B cell (primary cell): ENCODE data around the gene AGAP1. TPM values are rescaled to one million over a fixed set of nuclear protein-coding genes. Genes with fewer than 3 reads are reported as not detected.

Source experiments
- ATAC-seq: fragments of 200-7000 bp; cut with Tn5 transposase; one replicate; pipeline ENCODE4 v1.10.0; 2021; ENCODE audit warnings: low read depth, mild to moderate bottlenecking, moderate number of reproducible peaks, moderate library complexity
- CTCF ChIA-PET: fragments of 350-600 bp; sonication (Branson Sonifier 250); formaldehyde crosslinking; loops from one replicate; lab custom pipeline; 2021; ENCODE audit warnings: antibody characterized with exemption, inconsistent platforms; lab: Charles Lee
- POLR2A ChIA-PET: fragments of 350-600 bp; sonication (Branson Sonifier 250); formaldehyde crosslinking; loops from one replicate; lab custom pipeline; 2021; ENCODE audit warnings: antibody characterized with exemption; lab: Charles Lee
- DNase-seq: peaks from one replicate; pipeline ENCODE4 v3.0.0; 2013
- H2AFZ ChIP-seq: 2 replicates; pipeline ENCODE4 v1.6.1; 2012; ENCODE audit warnings: mild to moderate bottlenecking, low read depth, low read length; ENCODE audit not compliant: insufficient read depth, poor library complexity, severe bottlenecking
- H3K27ac ChIP-seq, 2 donors: 1 replicate in 1 of 2; 2 replicates in 1 of 2; pipeline ENCODE4 v1.5.1; 2012 to 2013; ENCODE audit warnings: low read length in 2 of 2, mild to moderate bottlenecking in 2 of 2, moderate library complexity in 1 of 2
- H3K27me3 ChIP-seq, 4 experiments: fragments of 200-600 bp in 1 of 4; sonication (generic) in 1 of 4; replicated peaks in 1 of 4; 1 replicate in 2 of 4; 2 replicates in 2 of 4; pipeline versions ENCODE4 v1.6.1 to v1.7.0; 2013 to 2016; ENCODE audit warnings: low read length in 3 of 4, mild to moderate bottlenecking in 2 of 4, mixed read lengths in 1 of 4, moderate library complexity in 1 of 4; ENCODE audit not compliant: insufficient read depth in 4 of 4, control insufficient read depth in 3 of 4; ENCODE audit errors: control extremely low read depth in 1 of 4
- H3K36me3 ChIP-seq, 2 experiments: replicated peaks in 1 of 2; 1 replicate in 1 of 2; 2 replicates in 1 of 2; pipeline versions ENCODE4 v1.6.1 to v1.7.1; 2013; ENCODE audit warnings: low read length in 1 of 2; ENCODE audit not compliant: insufficient read depth in 2 of 2, control insufficient read depth in 1 of 2; ENCODE audit errors: control extremely low read depth in 1 of 2, extremely low read depth in 1 of 2
- H3K4me1 ChIP-seq, 2 donors: fragments of 200-600 bp in 1 of 2; sonication (generic) in 1 of 2; 1 replicate in 1 of 2; 2 replicates in 1 of 2; pipeline versions ENCODE4 v1.5.1 to v1.6.1; 2013 to 2017; ENCODE audit warnings: low read length in 2 of 2; ENCODE audit not compliant: control insufficient read depth in 2 of 2, insufficient read depth in 2 of 2
- H3K4me2 ChIP-seq: replicated peaks from 2 replicates; pipeline ENCODE3; 2012; ENCODE audit warnings: mild to moderate bottlenecking, low read depth, low read length; ENCODE audit not compliant: poor library complexity, severe bottlenecking
- H3K4me3 ChIP-seq, 5 experiments: fragments of 200-600 bp in 1 of 5; sonication (generic) in 1 of 5; 1 replicate in 3 of 5; 2 replicates in 2 of 5; pipeline versions ENCODE4 v1.5.1 to v1.7.0; 2011 to 2016; ENCODE audit warnings: low read length in 4 of 5, mild to moderate bottlenecking in 4 of 5, low read depth in 2 of 5, control low read depth in 1 of 5, moderate library complexity in 1 of 5; ENCODE audit not compliant: insufficient read depth in 1 of 5; ENCODE audit errors: control extremely low read depth in 1 of 5, extremely low read depth in 1 of 5
- H3K79me2 ChIP-seq: fragments of 200-600 bp; sonication (generic); one replicate; pipeline ENCODE4 v1.6.0; 2016; ENCODE audit warnings: low read length; ENCODE audit not compliant: control insufficient read depth, insufficient read depth
- H3K9ac ChIP-seq: fragments of 200-600 bp; sonication (generic); 2 replicates; pipeline ENCODE4 v1.6.1; 2017; ENCODE audit warnings: mild to moderate bottlenecking, low read length, moderate library complexity
- H3K9me3 ChIP-seq, 3 donors: one replicate each; pipeline versions ENCODE4 v1.6.1 to v1.7.1; 2013; ENCODE audit warnings: low read length in 2 of 3; ENCODE audit not compliant: control insufficient read depth in 2 of 3, insufficient read depth in 1 of 3; ENCODE audit errors: control extremely low read depth in 1 of 3
- H4K20me1 ChIP-seq: 2 replicates; pipeline ENCODE4 v1.6.0; 2012; ENCODE audit warnings: mild to moderate bottlenecking, low read length; ENCODE audit not compliant: insufficient read depth, control insufficient read depth, poor library complexity, severe bottlenecking
- H3K27ac Mint-ChIP-seq: one replicate; pipeline ENCODE4 v1.8.0; 2021; ENCODE audit warnings: mixed read lengths
- H3K27me3 Mint-ChIP-seq: one replicate; pipeline ENCODE4 v1.8.0; 2021; ENCODE audit warnings: mixed read lengths
- H3K4me1 Mint-ChIP-seq: one replicate; pipeline ENCODE4 v1.8.0; 2021; ENCODE audit warnings: mixed read lengths
- H3K4me3 Mint-ChIP-seq: one replicate; pipeline ENCODE4 v1.8.0; 2021; ENCODE audit warnings: mixed read lengths
- H3K9me3 Mint-ChIP-seq: one replicate; pipeline ENCODE4 v1.8.0; 2022; ENCODE audit warnings: mixed read lengths; ENCODE audit not compliant: insufficient read depth
- EZH2 ChIP-seq: IDR thresholded peaks from 2 replicates; pipeline ENCODE4 v1.6.1; 2012; ENCODE audit warnings: borderline replicate concordance, low read depth, mild to moderate bottlenecking, moderate library complexity, low read length; ENCODE audit not compliant: insufficient read depth, poor library complexity, severe bottlenecking
- WGBS: methylation state at CpG from one replicate; pipeline ENCODE4 v1.1.5; 2013; ENCODE audit warnings: missing lambda C conversion rate; ENCODE audit not compliant: insufficient coverage; 5-methylcytosine and 5-hydroxymethylcytosine counted together
- intact Hi-C: fragments of 100-400 bp; cut with micrococcal nuclease; formaldehyde crosslinking; loops from one replicate; pipeline ENCODE4 v1.10.0; 2022
- polyA plus RNA-seq: library from polyadenylated mRNA; depleted of rRNA; stranded (reverse); fragments of >200 nt; gene quantifications from 2 replicates; pipeline ENCODE4 v1.2.3, GENCODE V29; 2012
- total RNA-seq, 2 donors: library from RNA; stranded (reverse); fragments of 120-200 nt in 1 of 2; gene quantifications; 1 replicate in 1 of 2; 2 replicates in 1 of 2; pipeline versions ENCODE4 v1.2.3 to v1.2.4, GENCODE V29; 2013 to 2022
- TF ChIP-seq, protein P1 (sequence below): fragments of 200-600 bp; IDR thresholded peaks from one replicate; pipeline ENCODE4 v1.8.0; 2022; ENCODE audit warnings: antibody characterized with exemption, mild to moderate bottlenecking

The AGAP1 gene
- total and polyA plus RNA-seq, 2 donors (not counting 1 experiment from before 2014, with no cell fraction given), result 0.01 TPM; not detected in 1

DNA sequence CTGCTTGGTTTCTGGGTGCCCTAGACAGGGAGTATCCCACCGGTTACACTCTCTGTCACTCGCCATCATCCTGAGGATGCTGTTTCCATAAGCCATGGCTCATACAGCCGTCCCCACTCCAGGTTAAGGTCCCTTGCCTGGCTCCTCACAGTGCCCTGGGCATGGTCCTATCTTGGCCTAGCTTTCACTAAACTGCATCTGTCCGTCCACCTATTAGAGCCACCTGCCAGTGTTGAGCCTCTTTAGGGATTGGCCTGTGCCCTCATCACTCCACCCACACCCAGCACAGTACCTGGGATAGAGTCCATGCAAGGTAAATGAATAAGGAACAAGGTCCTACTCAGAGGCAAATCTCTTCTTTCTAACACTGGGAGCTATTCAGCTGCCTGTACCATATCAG lies 354.2 kb downstream of the AGAP1 start:
- 96% methylated on average over 3 of the region's 4 CpGs for WGBS
- Histone ChIP-seq H4K20me1 (no peaks in the 10 kb centered on the region), H3K27me3 (no peaks in the 10 kb centered on the region), H3K9me3 (no peaks in the 10 kb centered on the region), H3K4me3 (no peak overlapping the region), H2AFZ (no peak overlapping the region), H3K27ac (no peak overlapping the region), H3K79me2 (no peaks in the 10 kb centered on the region), H3K9ac (no peak overlapping the region), H3K36me3 (no peaks in the 10 kb centered on the region), H3K4me1 (no peaks in the 10 kb centered on the region), H3K4me2 (no peak overlapping the region)
- H3K4me3 Mint-ChIP-seq, result no peak overlapping the region
- no peak for ATAC-seq
- no peak for DNase-seq
- CTCF ChIA-PET, result no interaction called here
- intact Hi-C loops, result no loop called here
- no peaks in the 10 kb centered on the region for H3K9me3 Mint-ChIP-seq
- H3K27ac Mint-ChIP-seq, result no peak overlapping the region
- no peaks in the 10 kb centered on the region for H3K27me3 Mint-ChIP-seq
- no peak for TF ChIP-seq EZH2
- TF ChIP-seq, protein P1, sequence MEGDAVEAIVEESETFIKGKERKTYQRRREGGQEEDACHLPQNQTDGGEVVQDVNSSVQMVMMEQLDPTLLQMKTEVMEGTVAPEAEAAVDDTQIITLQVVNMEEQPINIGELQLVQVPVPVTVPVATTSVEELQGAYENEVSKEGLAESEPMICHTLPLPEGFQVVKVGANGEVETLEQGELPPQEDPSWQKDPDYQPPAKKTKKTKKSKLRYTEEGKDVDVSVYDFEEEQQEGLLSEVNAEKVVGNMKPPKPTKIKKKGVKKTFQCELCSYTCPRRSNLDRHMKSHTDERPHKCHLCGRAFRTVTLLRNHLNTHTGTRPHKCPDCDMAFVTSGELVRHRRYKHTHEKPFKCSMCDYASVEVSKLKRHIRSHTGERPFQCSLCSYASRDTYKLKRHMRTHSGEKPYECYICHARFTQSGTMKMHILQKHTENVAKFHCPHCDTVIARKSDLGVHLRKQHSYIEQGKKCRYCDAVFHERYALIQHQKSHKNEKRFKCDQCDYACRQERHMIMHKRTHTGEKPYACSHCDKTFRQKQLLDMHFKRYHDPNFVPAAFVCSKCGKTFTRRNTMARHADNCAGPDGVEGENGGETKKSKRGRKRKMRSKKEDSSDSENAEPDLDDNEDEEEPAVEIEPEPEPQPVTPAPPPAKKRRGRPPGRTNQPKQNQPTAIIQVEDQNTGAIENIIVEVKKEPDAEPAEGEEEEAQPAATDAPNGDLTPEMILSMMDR, result no peak
- H3K4me1 Mint-ChIP-seq, result no peaks in the 10 kb centered on the region
- POLR2A ChIA-PET, result no interaction called here

DNA sequence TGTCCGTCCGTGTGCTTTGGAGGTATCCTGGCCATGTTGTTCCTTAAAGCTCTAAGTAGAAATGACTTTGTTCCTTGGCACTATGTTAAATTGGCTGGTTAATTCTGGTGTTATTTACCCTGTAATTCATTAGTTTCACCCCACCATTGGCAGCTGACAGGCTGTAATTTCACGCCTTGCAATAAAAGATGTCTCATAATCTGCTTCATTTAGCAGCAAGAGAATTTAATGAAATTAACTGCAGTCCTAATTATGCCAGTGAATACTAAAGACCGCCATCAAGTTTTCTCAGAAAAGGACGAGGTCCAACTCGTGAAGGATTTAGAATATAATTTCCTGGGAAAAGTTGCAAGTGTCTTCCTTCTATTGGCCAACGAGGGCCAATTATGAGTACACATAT lies 355.1 kb downstream of the AGAP1 start:
- no peaks in the 10 kb centered on the region for H3K9me3 ChIP-seq
- H3K4me2 ChIP-seq, result no peak overlapping the region
- no peak overlapping the region for H3K27ac ChIP-seq
- no peaks in the 10 kb centered on the region for H3K27me3 Mint-ChIP-seq
- no peak overlapping the region for H3K4me3 Mint-ChIP-seq
- no peaks in the 10 kb centered on the region for H3K27me3 ChIP-seq
- intact Hi-C loops, result no loop called here
- ATAC-seq (no peak), DNase-seq (no peak)
- H3K79me2 ChIP-seq, result no peaks in the 10 kb centered on the region
- no peaks in the 10 kb centered on the region for H3K9me3 Mint-ChIP-seq
- no peak overlapping the region for H3K27ac Mint-ChIP-seq
- H2AFZ ChIP-seq, result no peak overlapping the region
- 94% methylated on average over 3 of the region's 7 CpGs for WGBS
- no peaks in the 10 kb centered on the region for H3K4me1 ChIP-seq
- H3K4me3 ChIP-seq, result no peak overlapping the region
- TF ChIP-seq EZH2, result no peak
- TF ChIP-seq, protein P1, result no peak
- CTCF ChIA-PET, result no interaction called here
- H3K4me1 Mint-ChIP-seq, result no peaks in the 10 kb centered on the region
- H3K36me3 ChIP-seq, result no peaks in the 10 kb centered on the region
- POLR2A ChIA-PET, result no interaction called here
- no peak overlapping the region for H3K9ac ChIP-seq
- H4K20me1 ChIP-seq, result no peaks in the 10 kb centered on the region
